Kidney tubule cell (primary cell): ENCODE measurements around the gene MRPS18C.
"Not testable (repeated sequence)": the region's sequence is repeated elsewhere in the genome, so short reads cannot be mapped to it uniquely, and the experiment has no call there.

Experiments
- DNase-seq: peaks from one replicate; pipeline ENCODE4 v3.0.0-alpha.2; 2018; ENCODE audit warnings: low spot score

MRPS18C gene

GRCh38 chr4:83498187-83498586 is 42.3 kb downstream of the MRPS18C start:
- DNase-seq, result no peak

DNA sequence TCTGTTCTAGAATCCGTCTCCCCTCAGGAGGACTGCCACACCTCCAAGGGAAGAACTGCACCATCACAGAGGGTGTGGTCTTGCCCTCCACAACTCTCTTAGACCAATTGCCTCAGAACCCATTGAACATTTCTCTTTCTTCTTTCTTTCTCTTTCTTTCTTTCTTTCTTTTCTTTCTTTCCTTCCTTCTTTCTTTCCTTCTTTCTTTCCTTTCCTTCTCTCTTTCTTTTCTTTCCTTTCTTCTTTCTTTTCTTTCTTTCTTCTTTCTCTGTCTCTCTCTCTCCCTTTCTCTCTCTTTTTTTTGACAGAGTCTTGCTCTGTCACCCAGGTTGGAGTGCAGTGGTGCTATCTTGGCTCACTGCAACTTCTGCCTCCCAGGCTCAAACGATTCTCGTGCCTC is 45.8 kb downstream of the MRPS18C start:
- not testable (repeated sequence) for DNase-seq

DNA sequence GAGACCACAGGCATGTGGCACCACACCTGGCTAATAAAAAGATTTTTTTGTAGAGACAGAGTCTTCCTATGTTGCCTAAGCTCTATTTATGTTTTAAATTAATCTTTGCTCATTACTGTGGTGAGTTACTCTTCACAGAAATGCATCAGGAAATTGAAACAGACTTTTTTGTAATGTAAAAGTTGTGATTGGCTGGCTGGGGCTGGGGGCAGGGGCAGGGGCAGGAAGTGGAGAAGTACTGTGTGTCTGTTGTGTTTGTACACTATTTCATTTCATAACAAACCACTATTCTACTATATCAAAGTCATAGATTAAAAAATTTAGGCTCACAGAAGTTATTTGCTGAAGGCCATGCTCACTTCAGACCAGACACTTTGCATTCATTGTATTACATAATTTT is 48.1 kb downstream of the MRPS18C start:
- DNase-seq, result no peak

- DNase-seq, result no peak
Observed at GRCh38 chr4:83504503-83504902, 48.6 kb downstream of the MRPS18C start.

GRCh38 chr4:83504996-83505395 is 49.1 kb downstream of the MRPS18C start:
- no peak for DNase-seq

DNA sequence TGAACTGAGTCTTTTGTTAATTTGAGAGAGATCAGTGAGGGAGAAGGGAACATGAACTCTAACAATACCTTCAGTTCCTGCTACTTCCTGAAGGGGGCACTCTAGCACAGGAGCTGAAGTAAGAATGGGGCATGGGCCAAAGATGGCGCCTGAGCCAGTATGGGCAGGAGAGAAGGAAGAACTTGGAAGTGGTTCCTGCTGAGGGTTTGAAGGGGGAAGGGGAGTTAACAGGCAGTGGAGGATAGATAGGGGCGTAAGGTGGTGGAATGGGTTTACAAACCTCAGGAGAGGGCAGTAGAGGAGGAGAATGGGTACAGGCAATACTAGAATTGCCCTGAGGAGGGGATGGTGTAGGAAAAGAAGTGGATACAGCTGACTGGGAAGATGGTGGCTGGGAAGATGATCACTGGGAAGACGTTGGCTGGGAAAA is 53.3 kb downstream of the MRPS18C start:
- DNase-seq, result peak; percentile 70

DNA sequence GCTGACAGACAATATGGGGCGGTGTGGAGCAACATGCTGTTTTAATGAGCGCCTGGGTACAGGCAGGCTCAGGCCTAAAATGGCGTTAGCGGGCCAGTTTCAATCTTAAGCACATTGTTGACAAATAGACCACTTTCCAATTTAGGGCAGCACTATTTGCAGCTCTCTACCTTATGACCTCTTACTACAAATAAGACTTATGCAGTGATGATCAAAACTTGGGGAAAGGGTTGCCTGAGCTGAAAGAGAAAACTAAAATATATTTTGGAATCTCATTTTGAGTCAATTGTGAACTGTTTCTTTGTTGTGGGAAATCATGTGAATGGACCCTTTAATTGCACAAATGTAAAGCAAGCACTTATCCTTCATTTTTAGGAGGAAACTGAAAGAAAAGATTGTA is 54.6 kb downstream of the MRPS18C start:
- DNase-seq, result no peak
